SH-SY5Y (cell line): ENCODE data around the gene FGFR1OP2.

ENCODE experiments used
- GATA2 ChIP-seq: IDR thresholded peaks from 2 replicates; pipeline ENCODE4 v1.6.1; 2011; ENCODE audit warnings: mild to moderate bottlenecking, low read depth, low read length
- GATA3 ChIP-seq: IDR thresholded peaks from 2 replicates; pipeline ENCODE4 v1.6.1; 2011; ENCODE audit warnings: low read depth, mild to moderate bottlenecking, low read length, moderate library complexity

DNA sequence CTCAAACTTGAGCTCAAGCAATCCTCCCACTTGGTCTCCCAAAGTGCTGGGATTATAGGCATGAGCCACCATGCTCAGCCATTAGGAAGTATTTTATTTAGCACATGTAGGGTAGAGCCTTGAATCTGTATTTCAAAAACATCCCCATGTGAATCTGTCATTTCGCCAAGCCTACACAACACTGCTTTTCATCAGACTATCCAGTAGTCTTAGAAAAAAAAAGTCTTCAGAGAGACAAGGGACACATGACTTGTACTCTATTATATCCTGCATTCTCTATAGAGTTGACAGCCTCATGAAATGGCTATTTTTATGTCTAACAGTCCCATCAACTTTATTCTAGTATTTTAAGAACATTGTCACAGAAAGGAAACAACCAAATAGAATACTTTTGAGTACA, 40.5 kb downstream of the FGFR1OP2 start:
- TF ChIP-seq GATA2 (no peak), GATA3 (no peak)
